ENCODE measurements around the gene EWSR1.

GRCh38 chr22:29307596-29308147, 39.6 kb downstream of the EWSR1 start:
- TF ChIP-seq POLR2A (IDR thresholded peaks at IDR 0.05; ENCODE audit: low read length): no peak
- TF ChIP-seq GATA1 (IDR thresholded peaks at IDR 0.05; ENCODE audit: low read depth, low read length): no peak

All from erythroblast (primary cell).